H1 (cell line): ENCODE measurements around the gene GPS1. TPM values are rescaled to one million over a fixed set of nuclear protein-coding genes. Genes with fewer than 3 reads are reported as not detected.
"Not testable (repeated sequence)": the region's sequence is repeated elsewhere in the genome, so short reads cannot be mapped to it uniquely, and the experiment has no call there.

Experiments
- CTCF ChIA-PET: fragments of 300-600 bp; sonication (Branson Sonifier 250); formaldehyde crosslinking; loops from one replicate; lab custom pipeline; 2021; ENCODE audit not compliant: partially characterized antibody; lab: Charles Lee
- POLR2A ChIA-PET: fragments of 300-600 bp; sonication (Branson Sonifier 250); formaldehyde crosslinking; loops from one replicate; lab custom pipeline; 2021; ENCODE audit warnings: inconsistent platforms; ENCODE audit not compliant: partially characterized antibody; lab: Charles Lee
- DNase-seq, 2 experiments: peaks; one replicate each; pipeline versions ENCODE4 v3.0.0 to v3.0.0-alpha.2; 2010 to 2022; ENCODE audit warnings: low spot score in 2 of 2, low read depth in 1 of 2, mixed read lengths in 1 of 2
- FAIRE-seq: peaks from 2 replicates; lab custom pipeline; 2011; peaks lifted over from hg19 to GRCh38; lab: Jason Lieb, UNC
- H2AFZ ChIP-seq: 2 replicates; pipeline ENCODE4 v1.8.1; 2012; ENCODE audit warnings: low read length, inconsistent platforms
- H2AK5ac ChIP-seq: 2 replicates; pipeline ENCODE4 v1.6.1; 2013; ENCODE audit warnings: low read depth, low read length
- H2BK120ac ChIP-seq: replicated peaks from 2 replicates; pipeline ENCODE3; 2013; ENCODE audit warnings: low read depth, low read length, inconsistent platforms
- H2BK12ac ChIP-seq: 2 replicates; pipeline ENCODE4 v1.6.1; 2013; ENCODE audit warnings: low read depth, low read length
- H2BK15ac ChIP-seq: 2 replicates; pipeline ENCODE4 v1.6.1; 2013; ENCODE audit warnings: low read length
- H2BK20ac ChIP-seq: 2 replicates; pipeline ENCODE4 v1.6.1; 2013; ENCODE audit warnings: low read length
- H2BK5ac ChIP-seq: 2 replicates; pipeline ENCODE4 v1.6.1; 2013; ENCODE audit warnings: low read depth, low read length
- H3K14ac ChIP-seq: 2 replicates; pipeline ENCODE4 v1.6.1; 2013; ENCODE audit warnings: inconsistent platforms; ENCODE audit not compliant: insufficient read length
- H3K18ac ChIP-seq: 2 replicates; pipeline ENCODE4 v1.6.1; 2013; ENCODE audit warnings: low read length; ENCODE audit errors: extremely low read depth
- H3K23ac ChIP-seq: 2 replicates; pipeline ENCODE4 v1.6.1; 2013; ENCODE audit warnings: inconsistent platforms; ENCODE audit not compliant: insufficient read length
- H3K23me2 ChIP-seq: 2 replicates; pipeline ENCODE4 v1.6.1; 2013; ENCODE audit warnings: low read depth, low read length
- H3K27ac ChIP-seq: 2 replicates; pipeline ENCODE4 v1.6.1; 2011; ENCODE audit warnings: low read depth, low read length, inconsistent platforms
- H3K27me3 ChIP-seq, 4 experiments: replicated peaks in 1 of 4; 1 replicate in 1 of 4; 2 replicates in 3 of 4; pipeline versions ENCODE4 v1.6.1 to v1.8.1; 2011 to 2013; ENCODE audit warnings: low read length in 3 of 4, mild to moderate bottlenecking in 3 of 4, inconsistent platforms in 2 of 4, mixed read lengths in 2 of 4, moderate library complexity in 1 of 4; ENCODE audit not compliant: control insufficient read depth in 3 of 4, insufficient read depth in 3 of 4; ENCODE audit errors: extremely low read depth in 1 of 4
- H3K36me3 ChIP-seq, 4 experiments: 2 replicates each; pipeline versions ENCODE4 v1.6.1 to v1.8.1; 2011 to 2013; ENCODE audit warnings: mild to moderate bottlenecking in 4 of 4, low read length in 3 of 4, moderate library complexity in 2 of 4, control low read depth in 1 of 4, inconsistent platforms in 1 of 4; ENCODE audit not compliant: insufficient read depth in 4 of 4, control insufficient read depth in 2 of 4
- H3K4ac ChIP-seq: replicated peaks from 2 replicates; pipeline ENCODE3; 2013; ENCODE audit warnings: low read length, low read depth, mixed read lengths, inconsistent platforms; ENCODE audit not compliant: insufficient read length
- H3K4me1 ChIP-seq, 4 experiments: replicated peaks in 1 of 4; 1 replicate in 1 of 4; 2 replicates in 3 of 4; pipeline versions ENCODE4 v1.6.1 to v1.8.1; 2011 to 2013; ENCODE audit warnings: low read length in 3 of 4, inconsistent platforms in 2 of 4, mixed read lengths in 1 of 4; ENCODE audit not compliant: insufficient read depth in 4 of 4, control insufficient read depth in 3 of 4
- H3K4me2 ChIP-seq, 2 experiments: 2 replicates each; pipeline versions ENCODE4 v1.6.1 to v1.8.1; 2011 to 2013; ENCODE audit warnings: low read depth in 2 of 2, low read length in 2 of 2, control low read depth in 1 of 2, inconsistent platforms in 1 of 2, mild to moderate bottlenecking in 1 of 2; ENCODE audit not compliant: insufficient read depth in 1 of 2
- H3K4me3 ChIP-seq, 4 experiments: fragments of 200-600, 300-600 bp in 1 of 4; sonication (generic), shearing (Covaris generic), sonication (Bioruptor Twin) in 1 of 4; 2 replicates each; pipeline versions ENCODE4 v1.5.1 to v1.8.1; 2011 to 2016; ENCODE audit warnings: low read length in 4 of 4, low read depth in 3 of 4, control low read depth in 2 of 4, inconsistent platforms in 2 of 4, mild to moderate bottlenecking in 2 of 4, mixed read lengths in 1 of 4, moderate library complexity in 1 of 4; ENCODE audit not compliant: insufficient read depth in 2 of 4; ENCODE audit errors: extremely low read depth in 1 of 4
- H3K56ac ChIP-seq: replicated peaks from 2 replicates; pipeline ENCODE3; 2013; ENCODE audit warnings: low read depth, mild to moderate bottlenecking, mixed read lengths, low read length, inconsistent platforms; ENCODE audit not compliant: insufficient read length
- H3K79me1 ChIP-seq: 2 replicates; pipeline ENCODE4 v1.6.1; 2013; ENCODE audit warnings: low read depth, low read length, control low read depth
- H3K79me2 ChIP-seq, 2 experiments: 2 replicates each; pipeline versions ENCODE4 v1.6.1 to v1.8.1; 2012 to 2013; ENCODE audit warnings: low read length in 2 of 2, mild to moderate bottlenecking in 2 of 2, inconsistent platforms in 1 of 2; ENCODE audit not compliant: insufficient read depth in 2 of 2, control insufficient read depth in 1 of 2
- H3K9ac ChIP-seq, 4 experiments: replicated peaks in 1 of 4; 1 replicate in 1 of 4; 2 replicates in 3 of 4; pipeline versions ENCODE4 v1.6.1 to v1.8.1; 2011 to 2013; ENCODE audit warnings: low read depth in 3 of 4, low read length in 3 of 4, control low read depth in 2 of 4, mild to moderate bottlenecking in 2 of 4, moderate library complexity in 2 of 4, inconsistent platforms in 1 of 4; ENCODE audit errors: extremely low read depth in 1 of 4
- H3K9me3 ChIP-seq, 2 experiments: 2 replicates each; pipeline versions ENCODE4 v1.6.1 to v1.8.1; 2012 to 2013; ENCODE audit warnings: mild to moderate bottlenecking in 2 of 2, moderate library complexity in 2 of 2, control low read depth in 1 of 2, inconsistent platforms in 1 of 2, low read depth in 1 of 2, low read length in 1 of 2, mixed read lengths in 1 of 2; ENCODE audit not compliant: insufficient read depth in 2 of 2
- H4K20me1 ChIP-seq, 2 experiments: replicated peaks in 1 of 2; 2 replicates each; pipeline versions ENCODE3 to v1.8.1; 2011 to 2013; ENCODE audit warnings: inconsistent platforms in 2 of 2, low read length in 2 of 2, mild to moderate bottlenecking in 1 of 2; ENCODE audit not compliant: insufficient read depth in 2 of 2, control insufficient read depth in 1 of 2
- H4K5ac ChIP-seq: 2 replicates; pipeline ENCODE4 v1.6.1; 2013; ENCODE audit warnings: low read length, low read depth, mixed read lengths, inconsistent platforms; ENCODE audit not compliant: insufficient read length
- H4K8ac ChIP-seq: 2 replicates; pipeline ENCODE4 v1.8.0; 2013; ENCODE audit warnings: mild to moderate bottlenecking, moderate library complexity, low read length, inconsistent platforms; ENCODE audit not compliant: insufficient read depth; ENCODE audit errors: extremely low read depth
- H4K91ac ChIP-seq: replicated peaks from 2 replicates; pipeline ENCODE3; 2013; ENCODE audit warnings: low read length, mixed read lengths, inconsistent platforms; ENCODE audit not compliant: insufficient read length
- WGBS, 2 experiments: shearing (Covaris generic) in 1 of 2; methylation state at CpG; one replicate each; pipeline versions ENCODE4 v1.1.6 to v1.1.7; 2013 to 2015; ENCODE audit warnings: low lambda C conversion rate in 2 of 2, mixed read lengths in 2 of 2, inconsistent platforms in 1 of 2, low coverage in 1 of 2, missing lambda C conversion rate in 1 of 2; ENCODE audit not compliant: insufficient replicate concordance in 2 of 2, insufficient coverage in 1 of 2, insufficient read length in 1 of 2; ENCODE audit errors: extremely low coverage in 1 of 2, missing lambda C conversion rate in 1 of 2; 5-methylcytosine and 5-hydroxymethylcytosine counted together
- polyA plus RNA-seq, 7 experiments: library from polyadenylated mRNA; depleted of rRNA in 3 of 7; stranded (reverse) in 5 of 7; unstranded in 2 of 7; fragments of >200 nt in 5 of 7; fragments of 200-250 nt in 2 of 7; gene quantifications; 1 replicate in 5 of 7; 2 replicates in 1 of 7; 4 replicates in 1 of 7; pipeline versions ENCODE4 v1.2.1 to v1.2.3, GENCODE V29; 2011 to 2013; ENCODE audit warnings: missing spikeins in 2 of 7, mixed read lengths in 2 of 7
- total RNA-seq: library from RNA; stranded (reverse); fragmentation: NEBNext Ultra II Directional; extraction: Animal tissue kit (Norgen Biotek cat#: 25700); gene quantifications from 2 replicates; pipeline ENCODE4 v1.2.1, GENCODE V29; 2021

The GPS1 gene
- total and polyA plus RNA-seq, 2 of the 8 experiments (the other 6 are each of a cell fraction or from before 2014, with no cell fraction given): 153 to 277 TPM

DNA sequence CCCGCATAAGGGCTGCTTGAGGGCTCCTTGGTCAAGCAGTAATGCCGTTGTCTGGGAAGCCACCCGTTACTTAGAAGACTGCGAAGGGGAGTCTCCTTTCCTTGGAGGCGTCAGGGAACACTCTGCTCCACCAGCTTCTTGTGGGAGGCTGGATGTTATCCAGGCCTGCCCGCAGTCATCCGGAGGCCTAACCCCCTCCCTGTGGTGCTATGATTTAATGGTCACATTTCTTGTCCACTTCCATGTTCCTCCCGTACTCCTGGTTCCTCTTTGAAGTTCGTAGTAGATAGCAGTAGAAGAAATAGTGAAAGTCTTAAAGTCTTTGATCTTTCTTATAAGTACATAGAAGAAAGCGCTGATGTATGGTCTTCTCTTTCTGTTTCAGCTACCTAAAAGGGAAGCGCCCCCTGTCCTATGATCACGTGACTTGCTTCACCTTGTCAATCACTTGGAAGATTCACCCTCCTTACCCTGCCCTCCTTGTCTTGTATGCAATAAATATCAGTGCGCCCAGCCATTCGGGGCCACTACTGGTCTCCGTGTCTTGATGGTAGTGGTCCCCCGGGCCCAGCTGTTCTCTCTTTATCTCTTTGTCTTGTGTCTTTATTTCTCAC, 12.8 kb upstream of the GPS1 start:
- H3K23me2 ChIP-seq, H3K9ac ChIP-seq, H3K4me2 ChIP-seq, DNase-seq, H2BK20ac ChIP-seq, H2BK120ac ChIP-seq, H2AFZ ChIP-seq, H3K36me3 ChIP-seq, H2BK12ac ChIP-seq, H3K4ac ChIP-seq, H4K20me1 ChIP-seq, H3K4me3 ChIP-seq, H2BK15ac ChIP-seq, H4K91ac ChIP-seq, H3K79me1 ChIP-seq, H3K23ac ChIP-seq, H3K56ac ChIP-seq, H4K8ac ChIP-seq, H2BK5ac ChIP-seq, H3K9me3 ChIP-seq, H3K79me2 ChIP-seq, H3K14ac ChIP-seq, POLR2A ChIA-PET, FAIRE-seq, H3K18ac ChIP-seq, H4K5ac ChIP-seq, H3K27ac ChIP-seq, H3K27me3 ChIP-seq, H2AK5ac ChIP-seq: not testable (repeated sequence)
- 94% methylated on average over 16 of the region's 16 CpGs; no CpG with 5 or more reads in 1 of the 2 experiments for WGBS, 2 experiments
- peaks cover 3 to 20% (median 8%) of the 10 kb centered on the region in 4 experiments; a peak in 6 of 7 replicates for H3K4me1 ChIP-seq
- CTCF ChIA-PET: interaction anchor here (0.7 to 4.1 kb wide), 5 partner anchors 9 to 115 kb away, joined by 3 to 21 read pairs (median 5); no protein-coding TSS in a partner anchor
